OCI-LY7 (cell line): ENCODE results near the gene EPS15.
"Not testable (repeated sequence)": the region's sequence is repeated elsewhere in the genome, so short reads cannot be mapped to it uniquely, and the experiment has no call there.

Experiments
- EZH2phosphoT487 ChIP-seq: fragments of 200-600 bp; sonication (generic); IDR thresholded peaks from 2 replicates; pipeline ENCODE4 v1.6.1; 2018; ENCODE audit warnings: low read depth, borderline replicate concordance, mild to moderate bottlenecking, mixed run types, antibody characterized with exemption, low read length, moderate library complexity, mixed read lengths
- TF ChIP-seq, protein P1 (sequence below): fragments of 200-600 bp; sonication (generic); conservative IDR thresholded peaks from 2 replicates; pipeline ENCODE4 v1.5.1; 2014; ENCODE audit warnings: mild to moderate bottlenecking, antibody characterized with exemption, low read length, moderate library complexity, mixed read lengths

DNA sequence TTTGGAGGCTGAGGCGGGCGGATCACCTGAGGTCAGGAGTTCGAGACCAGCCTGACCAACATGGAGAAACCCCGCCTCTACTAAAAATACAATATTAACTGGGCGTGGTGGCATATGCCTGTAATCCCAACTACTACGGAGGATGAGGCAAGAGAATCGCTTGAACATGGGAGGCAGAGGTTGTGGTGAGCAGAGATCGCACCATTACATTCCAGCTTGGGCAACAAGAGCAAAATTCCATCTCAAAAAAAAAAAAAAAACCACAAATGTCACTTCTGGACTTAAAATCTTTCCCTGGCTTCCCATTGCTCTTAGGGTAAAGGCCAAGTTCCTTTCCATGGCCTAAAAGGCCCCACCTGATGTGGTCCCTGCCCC is 194.1 kb downstream of the EPS15 start:
- TF ChIP-seq, protein P1, sequence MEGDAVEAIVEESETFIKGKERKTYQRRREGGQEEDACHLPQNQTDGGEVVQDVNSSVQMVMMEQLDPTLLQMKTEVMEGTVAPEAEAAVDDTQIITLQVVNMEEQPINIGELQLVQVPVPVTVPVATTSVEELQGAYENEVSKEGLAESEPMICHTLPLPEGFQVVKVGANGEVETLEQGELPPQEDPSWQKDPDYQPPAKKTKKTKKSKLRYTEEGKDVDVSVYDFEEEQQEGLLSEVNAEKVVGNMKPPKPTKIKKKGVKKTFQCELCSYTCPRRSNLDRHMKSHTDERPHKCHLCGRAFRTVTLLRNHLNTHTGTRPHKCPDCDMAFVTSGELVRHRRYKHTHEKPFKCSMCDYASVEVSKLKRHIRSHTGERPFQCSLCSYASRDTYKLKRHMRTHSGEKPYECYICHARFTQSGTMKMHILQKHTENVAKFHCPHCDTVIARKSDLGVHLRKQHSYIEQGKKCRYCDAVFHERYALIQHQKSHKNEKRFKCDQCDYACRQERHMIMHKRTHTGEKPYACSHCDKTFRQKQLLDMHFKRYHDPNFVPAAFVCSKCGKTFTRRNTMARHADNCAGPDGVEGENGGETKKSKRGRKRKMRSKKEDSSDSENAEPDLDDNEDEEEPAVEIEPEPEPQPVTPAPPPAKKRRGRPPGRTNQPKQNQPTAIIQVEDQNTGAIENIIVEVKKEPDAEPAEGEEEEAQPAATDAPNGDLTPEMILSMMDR, result not testable (repeated sequence)
- not testable (repeated sequence) for TF ChIP-seq EZH2phosphoT487
